ENCODE data around the gene IFT80.

DNA sequence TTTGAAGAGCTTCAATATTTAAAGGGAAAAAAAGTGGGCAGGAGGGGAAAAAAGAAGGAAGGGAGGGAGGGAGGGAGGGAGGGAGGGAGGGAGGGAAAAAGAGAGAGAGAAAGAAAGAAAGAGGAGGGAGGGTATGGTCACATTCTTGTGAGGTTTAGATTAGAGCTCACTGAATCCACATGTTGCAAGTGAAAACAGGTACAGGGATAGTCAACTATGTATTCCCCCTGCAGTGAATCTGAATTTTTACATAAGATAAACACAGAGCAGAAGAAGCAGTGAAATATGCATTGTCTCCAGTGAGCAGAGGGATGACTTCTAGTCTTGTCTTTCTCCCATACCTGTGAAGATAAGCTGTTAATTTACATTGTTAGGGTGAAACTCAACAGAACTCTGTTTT lies 84.0 kb downstream of the IFT80 start:
- no peak for TF ChIP-seq RAD21 (IDR thresholded peaks at IDR 0.05; ENCODE audit: low read depth)
- TF ChIP-seq CREB1 (IDR thresholded peaks at IDR 0.05; ENCODE audit: low read depth): no peak
- no peak for TF ChIP-seq CEBPB (IDR thresholded peaks at IDR 0.05)
- TF ChIP-seq, protein P1, sequence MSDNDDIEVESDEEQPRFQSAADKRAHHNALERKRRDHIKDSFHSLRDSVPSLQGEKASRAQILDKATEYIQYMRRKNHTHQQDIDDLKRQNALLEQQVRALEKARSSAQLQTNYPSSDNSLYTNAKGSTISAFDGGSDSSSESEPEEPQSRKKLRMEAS (IDR thresholded peaks at IDR 0.05): no peak

Measured in Ishikawa (cell line).